Fibroblast of villous mesenchyme (primary cell): Measurements from ENCODE around the gene ADAMTS16. TPM values are rescaled to one million over a fixed set of nuclear protein-coding genes. Genes with fewer than 3 reads are reported as not detected.
A peak's percentile ranks its signal among the peaks of the same experiment; 100 is the strongest.

Experiments
- DNase-seq: peaks from one replicate; pipeline ENCODE4 v3.0.0-alpha.2; 2010; ENCODE audit warnings: low read depth
- H3K4me3 ChIP-seq: 2 replicates; pipeline ENCODE4 v1.5.1; 2011; ENCODE audit warnings: low read depth, mild to moderate bottlenecking, low read length
- CTCF ChIP-seq: IDR thresholded peaks from 2 replicates; pipeline ENCODE4 v1.5.1; 2012; ENCODE audit warnings: low read depth, mild to moderate bottlenecking, low read length; ENCODE audit not compliant: insufficient read depth
- total RNA-seq: library from RNA; depleted of rRNA; stranded (reverse); fragments of >200 nt; gene quantifications from 2 replicates; pipeline ENCODE4 v1.2.3, GENCODE V29; 2012

ADAMTS16 gene
- total RNA-seq, 1 donor: under 0.01 TPM

GRCh38 chr5:5141625-5142525 is 1.7 kb downstream of the ADAMTS16 start:
- peak; percentile 68 for TF ChIP-seq CTCF
- no peak overlapping the region for H3K4me3 ChIP-seq
- DNase-seq: peak; percentile 71

- TF ChIP-seq CTCF: no peak
- no peak overlapping the region for H3K4me3 ChIP-seq
- DNase-seq: no peak
These were observed 4.3 kb downstream of the ADAMTS16 start for GRCh38 chr5:5144441-5144840.

GRCh38 chr5:5145651-5146529 is 5.8 kb downstream of the ADAMTS16 start:
- no peak for TF ChIP-seq CTCF
- no peak overlapping the region for H3K4me3 ChIP-seq
- DNase-seq: peak; percentile 32

- H3K4me3 ChIP-seq: no peak overlapping the region
- no peak for TF ChIP-seq CTCF
- DNase-seq: no peak
These were observed 6.5 kb downstream of the ADAMTS16 start for GRCh38 chr5:5146530-5147160.

- no peak for DNase-seq
- H3K4me3 ChIP-seq: no peak overlapping the region
- TF ChIP-seq CTCF: no peak
These were observed 9.0 kb downstream of the ADAMTS16 start for GRCh38 chr5:5149154-5149553.

- TF ChIP-seq CTCF: no peak
- DNase-seq: no peak
These were observed 10.5 kb downstream of the ADAMTS16 start for GRCh38 chr5:5150667-5151066.

More at GRCh38 chr5:5150667-5151066, 10.5 kb downstream of the ADAMTS16 start:
- H3K4me3 ChIP-seq: no peak overlapping the region
